VCaP (cell line): ENCODE data around the gene TMCO1.
"Not testable (repeated sequence)": the region's sequence is repeated elsewhere in the genome, so short reads cannot be mapped to it uniquely, and the experiment has no call there.

Source experiments
- H3K27ac ChIP-seq: fragments of 450-650 bp; 2 replicates; pipeline ENCODE4 v1.5.1; 2017
- CTCF ChIP-seq: fragments of 450-650 bp; conservative IDR thresholded peaks from 2 replicates; pipeline ENCODE4 v1.5.1; 2017; ENCODE audit warnings: mild to moderate bottlenecking, moderate library complexity

Gene TMCO1

GRCh38 chr1:165762725-165763124 lies 5.9 kb downstream of the TMCO1 start:
- no peak overlapping the region for H3K27ac ChIP-seq
- TF ChIP-seq CTCF = no peak

GRCh38 chr1:165759095-165759494 lies 9.6 kb downstream of the TMCO1 start:
- no peak overlapping the region for H3K27ac ChIP-seq
- TF ChIP-seq CTCF = no peak

- TF ChIP-seq CTCF = no peak
Measured at GRCh38 chr1:165755393-165756010, 13.2 kb downstream of the TMCO1 start.

GRCh38 chr1:165753934-165754333 lies 14.7 kb downstream of the TMCO1 start:
- H3K27ac ChIP-seq = no peak overlapping the region
- TF ChIP-seq CTCF = no peak

More at GRCh38 chr1:165755393-165756010, 13.2 kb downstream of the TMCO1 start:
- H3K27ac ChIP-seq = no peak overlapping the region

GRCh38 chr1:165748550-165748949 lies 20.1 kb downstream of the TMCO1 start:
- TF ChIP-seq CTCF = no peak
- H3K27ac ChIP-seq = no peak overlapping the region

GRCh38 chr1:165747632-165748447 lies 20.8 kb downstream of the TMCO1 start:
- H3K27ac ChIP-seq = no peak overlapping the region
- no peak for TF ChIP-seq CTCF

- not testable (repeated sequence) for H3K27ac ChIP-seq
Measured at GRCh38 chr1:165744913-165745312, 23.8 kb downstream of the TMCO1 start.

- TF ChIP-seq CTCF = no peak
- no peak overlapping the region for H3K27ac ChIP-seq
Measured at GRCh38 chr1:165742194-165742593, 26.5 kb downstream of the TMCO1 start.
